ENCODE results near the gene ASIC1. TPM values are rescaled to one million over a fixed set of nuclear protein-coding genes. Genes with fewer than 3 reads are reported as not detected.

The ASIC1 gene
- total RNA-seq, 1 donor from 2014 or later = not detected

DNA sequence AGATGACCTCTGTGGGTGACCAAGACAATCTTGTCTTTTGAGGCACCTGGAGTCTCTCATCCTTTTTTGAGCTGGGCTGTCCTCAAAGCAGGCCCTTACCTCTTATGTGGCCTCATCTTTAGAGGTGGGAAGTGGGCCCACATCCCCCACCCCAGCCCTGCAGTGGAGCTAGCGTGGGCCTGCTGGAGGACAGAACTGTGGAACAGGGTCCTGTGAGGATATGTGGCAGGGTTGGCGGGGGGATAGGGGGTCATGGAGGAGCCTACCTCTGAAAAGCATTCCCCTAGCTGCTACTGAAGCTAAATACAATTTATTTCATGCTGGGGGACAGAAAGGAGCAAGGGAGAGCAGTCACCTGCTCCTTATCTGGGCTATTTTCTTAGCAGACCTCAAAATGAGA is 46.0 kb downstream of the ASIC1 start:
- no peak for DNase-seq (ENCODE audit: low spot score in 2 of 2)
- Histone ChIP-seq H3K27me3 (no peaks in the 10 kb centered on the region), H3K9me3 (no peaks in the 10 kb centered on the region), H3K4me3 (no peak overlapping the region), H3K36me3 (peaks cover 19 to 29% of the 10 kb centered on the region in 2 donors), H3K4me1 (peaks cover 6% of the 10 kb centered on the region in 2 donors), H3K27ac (no peak overlapping the region)
- TF ChIP-seq, protein P1, sequence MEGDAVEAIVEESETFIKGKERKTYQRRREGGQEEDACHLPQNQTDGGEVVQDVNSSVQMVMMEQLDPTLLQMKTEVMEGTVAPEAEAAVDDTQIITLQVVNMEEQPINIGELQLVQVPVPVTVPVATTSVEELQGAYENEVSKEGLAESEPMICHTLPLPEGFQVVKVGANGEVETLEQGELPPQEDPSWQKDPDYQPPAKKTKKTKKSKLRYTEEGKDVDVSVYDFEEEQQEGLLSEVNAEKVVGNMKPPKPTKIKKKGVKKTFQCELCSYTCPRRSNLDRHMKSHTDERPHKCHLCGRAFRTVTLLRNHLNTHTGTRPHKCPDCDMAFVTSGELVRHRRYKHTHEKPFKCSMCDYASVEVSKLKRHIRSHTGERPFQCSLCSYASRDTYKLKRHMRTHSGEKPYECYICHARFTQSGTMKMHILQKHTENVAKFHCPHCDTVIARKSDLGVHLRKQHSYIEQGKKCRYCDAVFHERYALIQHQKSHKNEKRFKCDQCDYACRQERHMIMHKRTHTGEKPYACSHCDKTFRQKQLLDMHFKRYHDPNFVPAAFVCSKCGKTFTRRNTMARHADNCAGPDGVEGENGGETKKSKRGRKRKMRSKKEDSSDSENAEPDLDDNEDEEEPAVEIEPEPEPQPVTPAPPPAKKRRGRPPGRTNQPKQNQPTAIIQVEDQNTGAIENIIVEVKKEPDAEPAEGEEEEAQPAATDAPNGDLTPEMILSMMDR (IDR thresholded peaks at IDR 0.05) = no peak
- intact Hi-C loops (cut with DNase I) = no loop called here

DNA sequence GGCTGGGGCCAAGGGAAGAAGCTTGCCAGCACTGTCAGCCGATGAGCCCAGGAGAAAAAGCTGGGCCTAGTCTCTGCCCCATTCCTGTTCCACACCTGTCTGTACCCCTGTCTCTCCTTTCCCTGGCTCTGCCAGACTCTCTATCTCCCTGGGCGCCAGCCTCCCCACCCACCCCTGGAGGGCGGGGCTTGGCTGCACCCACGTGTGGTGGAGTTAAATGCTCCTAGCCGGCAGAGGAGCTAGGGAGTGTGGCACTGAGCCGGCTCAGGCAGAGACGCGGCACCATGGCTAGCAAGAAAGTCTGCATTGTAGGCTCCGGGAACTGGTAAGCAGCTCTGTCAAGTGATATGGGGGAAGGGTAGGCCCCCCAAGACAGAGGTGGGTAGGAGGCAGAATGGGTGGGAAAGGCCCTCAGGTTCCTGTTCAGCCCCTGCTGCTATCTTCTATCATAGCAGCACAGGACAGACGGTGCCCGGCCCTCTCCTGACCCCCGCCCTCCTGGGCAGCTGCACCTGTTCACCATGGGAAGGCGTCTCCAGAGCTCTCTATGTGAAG is 46.4 kb downstream of the ASIC1 start, which contains the start of gene GPD1:
Gene GPD1, plus strand, starts transcription at position 242 of the 555 bp plus-strand sequence. Its CDS starts 43 bp downstream, at position 285.
- Histone ChIP-seq H3K27me3 (no peaks in the 10 kb centered on the region), H3K4me1 (peaks cover 6% of the 10 kb centered on the region in 2 donors), H3K36me3 (peaks cover 14 to 24% of the 10 kb centered on the region in 2 donors), H3K27ac (peak within 1 kb of the TSS in 1 of 2 donors; percentile 5), H3K9me3 (no peaks in the 10 kb centered on the region), H3K4me3 (no peak within 1 kb of the TSS)
- TF ChIP-seq, protein P1 (IDR thresholded peaks at IDR 0.05) = peak in 1 of 3 experiments; percentile 5
- intact Hi-C loops (cut with DNase I) = no loop called here
- DNase-seq (ENCODE audit: low spot score in 2 of 2) = peak in 1 of 2 donors; percentile 74

DNA sequence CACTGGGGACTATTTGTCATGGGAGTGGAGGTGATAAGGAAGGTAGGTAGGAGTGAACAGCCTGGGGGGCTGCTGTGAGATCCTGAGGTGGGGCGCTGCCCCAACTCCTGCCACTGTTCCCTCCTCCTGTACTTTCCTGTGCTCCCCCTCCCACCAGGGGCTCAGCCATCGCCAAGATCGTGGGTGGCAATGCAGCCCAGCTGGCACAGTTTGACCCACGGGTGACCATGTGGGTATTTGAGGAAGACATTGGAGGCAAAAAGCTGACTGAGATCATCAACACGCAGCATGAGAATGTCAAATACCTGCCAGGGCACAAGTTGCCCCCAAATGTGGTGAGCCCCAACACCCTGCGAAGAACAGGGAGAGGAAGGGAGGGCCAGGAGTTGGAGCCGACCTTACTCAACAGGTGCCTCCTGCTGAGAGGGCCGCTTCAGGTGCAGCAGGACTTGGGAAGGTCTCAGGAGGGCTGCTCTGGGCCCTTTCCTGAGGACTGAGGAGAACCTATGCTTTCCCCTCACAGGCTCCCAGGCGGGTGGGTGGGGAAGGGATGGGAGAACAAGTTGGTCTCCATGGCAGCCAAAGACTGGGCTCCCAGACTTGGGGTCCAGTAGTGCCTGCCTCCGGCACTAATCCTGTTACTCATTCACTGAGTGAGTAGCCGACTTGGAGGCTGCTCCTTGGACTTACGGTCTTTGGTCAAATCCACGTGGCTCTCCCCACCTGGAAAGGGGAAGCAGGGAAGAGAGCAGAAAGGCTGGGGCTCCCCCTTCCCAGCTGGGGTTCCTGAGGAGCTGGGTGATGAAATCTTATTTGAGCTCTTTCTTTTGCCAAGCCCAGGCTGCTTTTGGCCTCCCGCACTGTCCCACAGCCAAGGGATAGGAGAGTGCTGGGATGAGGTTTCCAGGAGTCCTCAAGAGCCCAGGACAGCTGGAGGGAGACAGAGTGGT is 47.3 kb downstream of the ASIC1 start:
- peaks cover 12% of the 10 kb centered on the region in 2 donors for H3K4me1 ChIP-seq
- no peaks in the 10 kb centered on the region for H3K27me3 ChIP-seq
- H3K4me3 ChIP-seq = no peak overlapping the region
- no peak overlapping the region for H3K27ac ChIP-seq
- no peak for DNase-seq (ENCODE audit: low spot score in 2 of 2)
- peaks cover 5 to 16% of the 10 kb centered on the region in 2 donors for H3K36me3 ChIP-seq
- intact Hi-C loops (cut with DNase I) = no loop called here
- TF ChIP-seq, protein P1 (IDR thresholded peaks at IDR 0.05) = no peak
- H3K9me3 ChIP-seq = no peaks in the 10 kb centered on the region

DNA sequence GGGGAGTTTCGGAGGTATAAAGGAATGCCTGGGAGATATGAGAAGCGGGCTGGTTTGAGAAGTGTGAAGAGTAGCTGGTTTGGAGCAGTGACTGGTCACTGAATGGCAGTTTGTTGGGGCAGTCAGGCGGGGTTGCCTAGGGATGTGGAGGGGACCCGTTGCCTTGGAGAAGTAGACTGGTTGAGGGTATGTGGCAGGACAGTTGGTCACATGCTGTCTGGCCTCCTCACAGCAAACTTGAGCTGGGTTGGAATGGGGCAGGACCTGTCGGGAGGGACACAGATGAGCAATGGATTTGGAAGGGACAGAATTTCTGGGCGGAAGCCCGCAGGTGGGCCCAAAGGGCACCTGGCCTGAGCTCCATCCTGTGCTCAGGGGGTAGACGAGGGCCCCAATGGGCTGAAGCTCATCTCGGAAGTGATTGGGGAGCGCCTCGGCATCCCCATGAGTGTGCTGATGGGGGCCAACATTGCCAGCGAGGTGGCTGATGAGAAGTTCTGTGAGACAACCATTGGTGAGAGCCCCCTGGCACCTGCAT is 48.6 kb downstream of the ASIC1 start:
- TF ChIP-seq, protein P1 (IDR thresholded peaks at IDR 0.05) = no peak
- no peaks in the 10 kb centered on the region for H3K27me3 ChIP-seq
- H3K27ac ChIP-seq = no peak overlapping the region
- no peak for DNase-seq (ENCODE audit: low spot score in 2 of 2)
- peaks cover 0 to 4% of the 10 kb centered on the region in 2 donors for H3K36me3 ChIP-seq
- H3K4me3 ChIP-seq = no peak overlapping the region
- H3K9me3 ChIP-seq = no peaks in the 10 kb centered on the region
- H3K4me1 ChIP-seq = peaks cover 20 to 24% of the 10 kb centered on the region in 2 donors
- intact Hi-C loops (cut with DNase I) = no loop called here

DNA sequence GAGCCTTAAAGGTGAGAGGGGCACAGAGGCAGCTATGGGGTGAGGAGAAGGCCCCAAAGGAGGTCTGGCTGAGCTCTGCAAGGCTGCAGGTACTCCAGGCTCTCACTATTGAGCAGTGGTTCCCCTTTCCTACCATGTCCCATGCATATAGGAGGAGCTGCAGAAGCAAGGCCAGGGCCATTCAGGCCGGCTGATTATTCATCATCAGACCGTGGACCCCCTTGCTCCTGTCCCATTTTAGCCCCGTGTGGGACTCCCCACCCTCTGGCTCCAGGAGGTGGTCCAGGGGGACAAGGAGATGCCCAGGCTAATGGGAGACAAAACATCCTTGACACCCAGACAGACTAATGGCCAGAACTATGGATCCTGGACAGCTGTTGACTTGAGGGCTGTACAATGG is 49.5 kb downstream of the ASIC1 start:
- H3K36me3 ChIP-seq = no peaks in the 10 kb centered on the region
- TF ChIP-seq, protein P1 (IDR thresholded peaks at IDR 0.05) = no peak
- peaks cover 26 to 29% of the 10 kb centered on the region in 2 donors for H3K4me1 ChIP-seq
- DNase-seq (ENCODE audit: low spot score in 2 of 2) = no peak
- intact Hi-C loops (cut with DNase I) = no loop called here
- H3K27ac ChIP-seq = no peak overlapping the region
- no peak overlapping the region for H3K4me3 ChIP-seq
- no peaks in the 10 kb centered on the region for H3K27me3 ChIP-seq
- H3K9me3 ChIP-seq = no peaks in the 10 kb centered on the region

Data from ascending aorta (tissue), 2 donors.